Kidney epithelial cell (primary cell): ENCODE data around the gene SNTG2. TPM values are rescaled to one million over a fixed set of nuclear protein-coding genes. Genes with fewer than 3 reads are reported as not detected.
"Not testable (repeated sequence)": the region's sequence is repeated elsewhere in the genome, so short reads cannot be mapped to it uniquely, and the experiment has no call there.

Source experiments
- DNase-seq: peaks from one replicate; pipeline ENCODE4 v3.0.0-alpha.2; 2010; ENCODE audit warnings: low read depth
- H3K27me3 ChIP-seq: 2 replicates; pipeline ENCODE4 v1.6.0; 2011; ENCODE audit warnings: low read length; ENCODE audit not compliant: control insufficient read depth, insufficient read depth
- H3K36me3 ChIP-seq: 2 replicates; pipeline ENCODE4 v1.5.1; 2011; ENCODE audit warnings: low read length; ENCODE audit not compliant: control insufficient read depth, insufficient read depth
- H3K4me3 ChIP-seq: 2 replicates; pipeline ENCODE4 v1.5.1; 2011; ENCODE audit warnings: low read depth, mild to moderate bottlenecking, control low read depth, low read length
- CTCF ChIP-seq: IDR thresholded peaks from 2 replicates; pipeline ENCODE4 v1.5.1; 2011; ENCODE audit warnings: mild to moderate bottlenecking, moderate library complexity, low read length, control low read depth, inconsistent platforms; ENCODE audit not compliant: insufficient read depth, poor library complexity, severe bottlenecking
- total RNA-seq: library from RNA; depleted of rRNA; stranded (reverse); fragments of >200 nt; gene quantifications from 2 replicates; pipeline ENCODE4 v1.2.3, GENCODE V29; 2015

The SNTG2 gene
- total RNA-seq, 1 donor from 2014 or later = 0.38 TPM

GRCh38 chr2:1088940-1089339, 138.3 kb downstream of the SNTG2 start:
- DNase-seq = no peak
- H3K36me3 ChIP-seq = no peaks in the 10 kb centered on the region
- no peak for TF ChIP-seq CTCF
- H3K27me3 ChIP-seq = no peaks in the 10 kb centered on the region
- no peak overlapping the region for H3K4me3 ChIP-seq

DNA sequence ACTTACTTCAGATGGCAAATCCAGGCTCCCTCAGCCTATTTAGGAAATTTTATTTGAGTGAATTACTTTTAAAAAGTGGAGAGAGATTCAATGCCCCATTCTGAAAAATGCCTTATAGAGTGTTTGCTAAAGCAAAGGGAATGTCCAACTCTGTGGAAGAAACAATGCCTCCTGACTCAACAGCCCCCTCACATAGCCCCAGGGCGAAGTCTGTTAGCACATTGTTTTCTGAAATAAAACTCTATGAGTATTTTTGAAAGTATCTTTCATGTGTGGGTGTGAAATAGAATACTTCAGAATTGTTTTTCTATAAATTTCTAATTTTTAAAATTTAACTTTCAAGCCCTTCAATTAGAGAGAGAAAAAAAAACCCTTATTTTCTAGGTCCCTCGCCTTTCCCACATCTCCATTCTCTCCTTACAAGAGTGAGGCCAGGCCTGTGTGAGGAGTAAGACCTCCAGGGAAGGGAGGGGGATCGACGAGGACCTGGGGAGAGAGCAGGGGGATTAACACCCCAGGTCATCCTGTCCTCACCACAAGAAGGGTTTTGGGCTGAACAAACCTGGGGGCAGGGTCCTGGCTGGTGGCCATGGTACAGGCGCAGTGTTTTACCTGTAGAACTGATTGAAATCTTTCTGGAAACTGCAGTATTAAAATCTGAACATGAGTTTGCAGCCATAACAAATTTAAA, 141.4 kb downstream of the SNTG2 start:
- Histone ChIP-seq H3K36me3 (no peaks in the 10 kb centered on the region), H3K27me3 (no peaks in the 10 kb centered on the region), H3K4me3 (no peak overlapping the region)
- DNase-seq = no peak
- no peak for TF ChIP-seq CTCF

- DNase-seq, H3K4me3 ChIP-seq, H3K36me3 ChIP-seq, H3K27me3 ChIP-seq: not testable (repeated sequence)
Observed at GRCh38 chr2:1093668-1094067, 143.0 kb downstream of the SNTG2 start.

DNA sequence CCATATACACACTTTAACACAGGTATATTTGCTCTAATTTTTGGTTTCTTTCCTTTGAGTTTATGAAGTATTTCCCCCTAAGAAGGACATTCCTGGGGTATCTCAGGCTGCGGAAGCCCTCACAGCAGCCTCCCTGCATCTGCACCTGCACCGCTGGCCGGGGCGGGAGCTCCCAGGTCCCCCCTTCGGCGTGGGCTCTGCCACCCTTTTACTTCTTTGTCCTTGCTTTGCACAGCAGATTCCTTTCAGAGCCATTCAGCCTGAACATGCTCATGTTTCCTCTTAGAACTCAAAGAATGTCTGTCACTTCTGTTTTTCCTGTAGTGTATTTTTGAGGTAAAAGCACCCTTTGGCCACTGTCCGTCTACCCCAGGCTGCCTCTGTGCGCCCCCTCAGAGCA, 146.5 kb downstream of the SNTG2 start:
- DNase-seq = no peak
- TF ChIP-seq CTCF = no peak
- Histone ChIP-seq H3K4me3 (no peak overlapping the region), H3K36me3 (no peaks in the 10 kb centered on the region), H3K27me3 (no peaks in the 10 kb centered on the region)

- Histone ChIP-seq H3K4me3 (no peak overlapping the region), H3K27me3 (no peaks in the 10 kb centered on the region), H3K36me3 (no peaks in the 10 kb centered on the region)
- no peak for TF ChIP-seq CTCF
- no peak for DNase-seq
Observed at GRCh38 chr2:1099418-1099817, 148.8 kb downstream of the SNTG2 start.

DNA sequence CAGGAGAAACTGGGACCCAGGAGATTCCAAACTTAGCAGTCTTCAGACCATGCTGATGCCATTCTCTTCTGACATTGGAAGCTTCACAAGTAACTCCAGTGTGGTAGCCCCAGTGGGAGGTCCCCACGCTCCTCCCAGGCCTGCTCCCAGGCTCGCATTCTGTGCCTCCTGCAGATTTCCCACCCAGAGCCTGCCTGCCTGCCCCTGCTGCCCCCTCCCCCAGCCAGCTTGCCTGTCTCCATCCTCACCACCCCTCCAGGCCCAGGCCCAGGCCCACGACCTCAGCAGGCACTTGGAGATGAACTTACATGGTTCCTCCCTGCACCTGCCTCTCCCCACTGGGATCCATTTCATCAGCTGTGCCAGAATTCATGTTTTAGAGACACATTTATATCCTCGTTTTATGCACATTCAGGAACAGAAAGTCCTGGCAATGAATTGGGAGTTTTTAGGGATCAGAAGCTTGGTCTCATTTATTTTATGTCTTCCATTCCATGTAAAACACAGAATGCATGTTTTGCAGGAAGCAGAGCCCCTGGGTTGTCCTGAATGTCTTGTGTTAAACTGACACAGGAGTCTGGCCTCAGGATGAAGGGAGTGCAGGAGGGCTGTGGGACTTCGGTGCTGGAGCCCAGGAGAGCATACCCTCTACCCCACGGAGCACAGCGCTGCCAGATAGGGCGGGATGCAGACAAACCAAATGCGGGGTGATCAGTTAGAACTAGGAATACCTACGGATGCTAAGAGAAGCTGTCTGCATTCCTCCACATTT, 150.5 kb downstream of the SNTG2 start:
- no peak for DNase-seq
- no peaks in the 10 kb centered on the region for H3K36me3 ChIP-seq
- H3K27me3 ChIP-seq = no peaks in the 10 kb centered on the region
- H3K4me3 ChIP-seq = no peak overlapping the region
- no peak for TF ChIP-seq CTCF
